GM12878 (cell line): ENCODE results near the gene WNT5A.

Experiments
- CHD1 ChIP-seq: IDR thresholded peaks from 2 replicates; pipeline ENCODE4 v1.6.1; 2012; ENCODE audit warnings: low read depth, low read length, improper control_type of control experiment
- EP300 ChIP-seq, 2 experiments: fragments of 150-350 bp in 1 of 2; IDR thresholded peaks; 2 replicates each; pipeline ENCODE4 v1.6.1; 2011 to 2012; ENCODE audit warnings: low read depth in 2 of 2, low read length in 2 of 2, borderline replicate concordance in 1 of 2, improper control_type of control experiment in 1 of 2, inconsistent platforms in 1 of 2; ENCODE audit not compliant: control insufficient read depth in 1 of 2
- EZH2 ChIP-seq: IDR thresholded peaks from 2 replicates; pipeline ENCODE4 v1.6.1; 2012; ENCODE audit warnings: low read depth, mild to moderate bottlenecking, control low read depth, inconsistent platforms, low read length, borderline replicate concordance; ENCODE audit not compliant: control insufficient read depth
- HDAC6 ChIP-seq: fragments of 200-600 bp; sonication (generic); IDR thresholded peaks from one replicate; pipeline ENCODE4 v1.8.0; 2017; ENCODE audit warnings: antibody characterized with exemption; ENCODE audit not compliant: unreplicated experiment
- KDM1A ChIP-seq: fragments of 200-600 bp; sonication (generic); IDR thresholded peaks from 2 replicates; pipeline ENCODE4 v1.6.1; 2016; ENCODE audit warnings: borderline replicate concordance
- POLR2A ChIP-seq: IDR thresholded peaks from 2 replicates; pipeline ENCODE4 v1.6.1; 2011; ENCODE audit warnings: low read depth, mild to moderate bottlenecking, low read length

GRCh38 chr3:55461896-55462295, 25.2 kb downstream of the WNT5A start:
- TF ChIP-seq KDM1A (no peak), CHD1 (no peak), EZH2 (no peak), HDAC6 (no peak), POLR2A (no peak), EP300 (IDR thresholded peaks at IDR 0.05; ENCODE audit: borderline replicate concordance in 1 of 2, control insufficient read depth in 1 of 2, low read depth in 2 of 2, low read length in 2 of 2) (no peak)
